GM18909 (cell line): ENCODE data around the gene RPTOR.

Experiments used
- ATAC-seq: cut with Tn5 transposase; IDR thresholded peaks from one replicate; pipeline ENCODE4 v1.9.1; 2021; ENCODE audit warnings: mild to moderate bottlenecking; ENCODE audit not compliant: unreplicated experiment, poor library complexity

The RPTOR gene

DNA sequence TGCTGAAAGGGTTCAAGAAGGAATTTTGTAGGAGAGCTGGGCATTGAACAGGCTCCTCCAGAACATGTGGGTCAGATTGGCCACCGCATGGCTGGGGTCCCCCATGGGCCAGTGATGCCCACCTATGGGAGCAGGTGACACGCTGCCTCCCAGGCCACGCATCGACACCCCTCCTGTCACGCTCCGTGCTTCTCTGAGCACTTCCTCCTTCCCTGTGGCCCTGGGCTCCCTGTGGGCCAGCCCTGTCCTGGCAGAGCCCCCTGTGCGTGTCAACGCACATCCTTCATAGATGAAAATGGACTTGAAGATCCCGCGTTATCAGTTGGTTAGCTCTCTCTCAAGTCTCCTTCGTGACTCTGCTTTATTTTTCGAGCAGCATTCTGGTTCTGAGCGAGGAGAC, 160.3 kb downstream of the RPTOR start:
- no peak for ATAC-seq

DNA sequence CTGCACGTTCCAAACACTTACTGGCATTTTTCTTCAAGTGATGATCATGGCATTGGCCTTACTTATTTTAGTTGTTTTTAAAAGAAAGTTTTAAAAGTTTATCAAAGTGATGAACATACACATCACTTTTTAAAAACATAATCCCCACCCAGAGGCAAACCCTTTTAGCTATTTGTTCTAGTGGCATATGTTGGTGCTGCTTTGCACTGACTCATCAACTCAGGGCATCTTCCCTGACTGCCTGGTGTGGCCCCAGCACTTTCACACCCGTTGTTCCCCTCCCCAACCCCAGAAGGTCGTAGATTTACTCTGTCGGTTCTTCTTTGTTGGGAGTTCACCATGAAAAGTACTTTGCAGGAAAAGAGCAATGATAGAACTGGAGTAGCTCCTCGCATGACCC, 161.3 kb downstream of the RPTOR start:
- no peak for ATAC-seq

DNA sequence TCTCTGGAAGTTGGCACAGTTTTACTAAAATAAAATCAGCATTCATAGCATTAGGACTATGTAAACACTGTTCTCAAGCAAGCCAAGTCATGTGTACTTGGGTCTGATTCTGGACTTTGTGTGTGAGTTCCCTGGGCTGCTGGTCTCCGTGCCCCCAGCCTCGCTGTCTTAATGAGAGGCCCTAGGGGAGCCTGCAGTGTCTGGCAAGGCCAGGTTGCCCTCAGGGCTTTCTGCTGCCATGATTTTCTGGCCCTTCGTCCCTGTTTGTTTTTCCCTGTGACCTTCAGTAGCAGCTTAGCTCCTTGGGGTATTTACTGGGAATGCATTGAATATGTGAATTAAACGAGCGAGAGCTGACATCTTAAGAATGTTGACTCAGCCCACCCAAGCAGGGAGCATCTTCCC, 161.8 kb downstream of the RPTOR start:
- ATAC-seq: no peak

DNA sequence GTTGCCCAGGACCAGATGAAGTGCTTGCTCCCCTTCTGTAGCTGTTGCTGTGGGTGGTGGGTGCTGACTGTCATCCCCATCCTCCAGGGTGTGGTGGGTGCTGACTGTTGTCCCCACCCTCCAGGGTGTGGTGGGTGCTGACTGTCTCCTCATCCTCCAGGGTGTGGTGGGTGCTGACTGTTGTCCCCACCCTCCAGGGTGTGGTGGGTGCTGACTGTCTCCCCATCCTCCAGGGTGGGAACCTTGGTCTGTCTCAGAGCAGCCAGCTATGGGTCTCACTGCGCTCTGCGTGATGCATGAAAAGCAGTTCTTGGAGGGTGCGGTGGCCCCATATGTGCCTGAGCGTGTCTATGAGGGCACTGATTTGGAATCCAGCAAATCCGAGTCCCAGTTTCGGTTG, 163.8 kb downstream of the RPTOR start:
- no peak for ATAC-seq

DNA sequence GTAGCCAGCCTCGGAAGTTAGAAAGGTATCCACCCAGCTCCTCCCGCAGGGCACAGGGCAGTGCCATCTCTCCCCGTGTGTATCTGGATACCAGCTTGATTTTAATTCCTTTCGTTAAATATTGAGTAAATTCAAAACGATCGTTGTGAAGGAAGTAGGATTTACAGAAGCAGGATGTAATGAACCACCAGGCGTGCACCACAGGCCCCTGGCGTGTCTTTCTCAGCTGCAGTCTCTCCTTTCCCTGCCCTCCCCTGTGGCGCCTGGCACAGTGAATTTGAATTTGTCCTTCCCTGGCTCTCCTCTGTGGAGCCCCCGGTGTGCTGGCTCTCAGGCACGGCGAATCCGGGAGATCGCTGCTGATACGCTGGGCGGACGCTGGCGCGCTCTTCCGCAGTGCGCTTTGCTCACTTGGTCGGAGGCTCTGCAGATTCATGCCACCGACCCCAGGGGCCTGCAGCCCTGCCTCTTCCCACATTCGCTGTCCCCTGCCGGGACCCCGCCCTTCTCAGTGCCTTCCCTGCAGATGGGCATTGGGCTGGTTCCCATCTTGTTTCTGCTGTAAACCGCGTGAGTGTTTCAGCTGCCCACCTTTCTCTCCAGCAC, 164.6 kb downstream of the RPTOR start:
- ATAC-seq: no peak

DNA sequence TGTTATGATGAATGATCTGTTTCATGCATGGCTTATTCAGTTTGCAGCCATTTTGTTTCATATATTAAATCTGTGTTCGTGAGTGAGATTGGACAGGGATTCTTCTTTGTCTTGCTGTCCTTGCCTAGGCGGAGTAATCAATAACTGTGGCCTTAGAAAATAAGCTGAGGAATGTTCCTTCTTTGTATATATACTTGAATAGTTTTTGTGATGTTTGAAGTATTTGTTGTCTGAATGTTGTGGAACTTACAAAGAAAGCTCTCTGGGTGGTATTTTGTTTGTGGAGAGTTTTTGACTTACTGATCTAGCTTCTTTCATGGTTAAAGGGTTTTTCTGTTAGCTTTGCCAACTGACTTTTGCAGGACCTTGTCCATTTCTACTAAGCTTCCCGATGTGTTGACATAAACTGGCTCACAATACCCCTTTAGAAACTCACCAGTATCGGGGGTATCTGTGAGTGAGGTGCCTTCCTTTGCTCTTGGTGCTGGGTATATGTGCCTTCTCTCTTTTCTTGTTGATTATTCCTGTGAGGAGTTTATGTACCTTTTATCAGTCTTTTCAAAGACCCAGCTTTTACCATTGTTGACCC, 166.2 kb downstream of the RPTOR start:
- ATAC-seq: no peak

DNA sequence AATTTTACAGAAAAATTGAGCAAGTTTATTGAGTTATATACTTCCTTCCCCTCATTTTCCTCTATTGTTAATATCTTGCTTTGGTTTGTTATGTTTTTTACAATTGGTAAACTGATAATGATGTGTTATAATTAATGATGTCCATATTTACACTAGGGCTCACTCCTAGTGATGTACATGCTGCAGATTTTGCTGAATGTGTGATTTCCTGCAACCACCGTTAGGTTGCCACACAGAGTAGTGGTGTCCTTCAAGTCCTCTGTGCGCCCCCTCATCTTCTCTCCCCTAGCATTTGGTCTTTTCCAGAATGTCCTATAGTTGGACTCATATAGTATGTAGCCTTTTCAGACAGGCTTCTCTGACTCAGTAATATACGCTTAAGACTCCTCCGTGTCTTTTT, 167.5 kb downstream of the RPTOR start:
- no peak for ATAC-seq

DNA sequence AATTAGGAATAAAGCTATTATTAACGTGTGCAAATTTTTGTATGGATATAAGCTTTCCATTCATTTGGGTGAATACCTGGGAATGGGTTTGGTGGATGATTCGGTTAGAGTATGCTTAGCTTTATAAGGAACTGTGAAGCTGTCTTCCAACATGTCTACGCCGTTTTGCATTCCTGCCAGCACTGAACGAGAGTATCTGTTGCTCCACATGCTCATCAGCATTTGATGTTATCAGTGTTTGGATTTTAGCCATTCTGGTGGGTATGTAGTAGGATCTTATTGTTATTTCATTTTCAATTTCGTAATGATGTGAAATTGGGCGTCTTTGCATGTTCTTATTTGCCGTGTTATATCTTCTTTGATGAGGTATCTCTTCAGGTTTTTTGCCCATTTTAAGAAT, 168.0 kb downstream of the RPTOR start:
- ATAC-seq: no peak

DNA sequence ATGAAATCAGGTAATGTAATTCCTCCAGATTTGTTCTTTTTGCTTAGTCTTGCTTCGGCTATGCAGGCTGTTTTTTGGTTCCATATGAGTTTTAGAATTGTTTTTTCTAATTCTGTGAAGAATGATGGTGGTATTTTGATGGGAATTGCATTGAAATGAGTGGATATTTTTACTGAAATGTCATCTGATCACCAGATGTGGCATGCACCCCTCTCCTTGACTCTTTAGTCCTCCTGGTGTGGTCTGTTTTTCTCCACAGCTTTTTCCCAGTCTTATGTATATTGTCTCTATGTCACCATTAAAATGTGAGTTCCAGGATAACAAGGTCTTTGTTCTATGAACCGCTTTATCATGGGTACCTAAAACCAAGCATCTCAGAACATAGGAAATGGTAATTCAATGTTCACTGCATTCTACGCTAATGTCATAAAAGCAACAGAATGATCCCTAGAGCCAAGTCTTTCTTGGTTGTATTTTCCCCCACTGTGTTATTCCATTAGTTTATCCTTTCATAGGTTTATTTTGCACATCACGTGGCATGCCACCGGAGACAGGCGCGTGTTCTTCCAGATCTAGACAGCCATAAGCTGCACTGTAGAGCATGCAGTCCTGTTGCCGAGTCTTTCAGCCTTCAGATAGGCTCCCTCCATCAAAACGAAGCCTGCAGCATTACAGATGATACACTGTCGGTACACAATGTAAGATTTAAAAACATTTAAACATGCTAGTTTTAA, 172.5 kb downstream of the RPTOR start:
- ATAC-seq: no peak

DNA sequence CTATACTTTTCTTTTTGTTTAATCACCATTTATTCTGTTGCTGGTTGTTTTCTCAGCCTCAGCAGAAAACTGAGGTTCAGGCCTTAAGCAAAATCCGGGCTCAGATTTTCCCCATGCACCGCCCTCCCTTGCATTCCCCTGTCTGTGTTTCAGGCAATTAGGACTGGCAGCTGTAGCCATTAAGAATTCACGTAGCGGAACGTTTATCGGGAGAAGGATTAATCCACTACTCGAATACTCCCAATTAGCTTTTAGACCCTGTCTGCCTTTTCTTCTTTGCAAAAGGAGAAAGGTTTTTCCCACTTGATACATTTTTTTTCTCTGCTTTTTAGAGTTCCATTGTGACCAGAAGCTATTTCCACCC, 173.1 kb downstream of the RPTOR start:
- no peak for ATAC-seq

DNA sequence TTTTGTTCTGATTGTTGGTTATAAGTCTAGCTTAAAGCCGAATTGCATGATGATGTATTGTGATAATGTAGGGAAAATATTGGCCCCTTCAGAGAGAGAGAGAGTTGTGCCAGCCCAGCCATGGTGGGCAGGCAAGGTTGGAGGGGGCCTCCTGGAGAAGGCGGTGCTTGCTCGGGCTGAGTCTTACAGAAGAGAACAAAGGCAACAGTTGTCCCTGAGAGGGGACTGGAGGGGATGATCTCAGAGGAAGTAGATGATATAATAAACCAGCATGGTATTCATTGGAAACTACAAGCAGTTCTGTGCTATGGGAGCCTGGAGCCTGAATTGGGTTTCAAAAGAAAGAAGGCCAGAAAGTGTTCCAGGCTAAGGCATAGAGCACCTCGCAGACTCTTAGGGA, 173.8 kb downstream of the RPTOR start:
- ATAC-seq: no peak

DNA sequence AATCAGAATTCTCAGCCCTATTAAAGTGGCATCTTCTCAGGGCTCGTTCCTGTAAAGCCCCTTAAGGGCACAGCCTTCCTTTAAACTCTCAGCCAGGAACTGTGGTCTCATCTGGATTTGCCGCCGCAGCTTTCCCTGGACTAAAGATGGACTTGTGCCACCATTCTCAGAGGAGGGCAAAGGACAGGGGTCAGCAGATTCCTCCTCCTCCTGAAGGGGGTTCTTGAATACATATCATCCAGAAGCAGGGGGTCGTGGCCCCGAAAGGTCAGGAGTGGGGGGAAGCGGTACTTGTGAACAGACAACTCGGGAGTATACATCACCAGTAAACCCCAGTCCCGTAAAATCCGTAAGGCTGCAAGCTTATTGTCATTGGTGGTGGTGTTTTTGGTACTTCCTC, 174.8 kb downstream of the RPTOR start:
- ATAC-seq: no peak

DNA sequence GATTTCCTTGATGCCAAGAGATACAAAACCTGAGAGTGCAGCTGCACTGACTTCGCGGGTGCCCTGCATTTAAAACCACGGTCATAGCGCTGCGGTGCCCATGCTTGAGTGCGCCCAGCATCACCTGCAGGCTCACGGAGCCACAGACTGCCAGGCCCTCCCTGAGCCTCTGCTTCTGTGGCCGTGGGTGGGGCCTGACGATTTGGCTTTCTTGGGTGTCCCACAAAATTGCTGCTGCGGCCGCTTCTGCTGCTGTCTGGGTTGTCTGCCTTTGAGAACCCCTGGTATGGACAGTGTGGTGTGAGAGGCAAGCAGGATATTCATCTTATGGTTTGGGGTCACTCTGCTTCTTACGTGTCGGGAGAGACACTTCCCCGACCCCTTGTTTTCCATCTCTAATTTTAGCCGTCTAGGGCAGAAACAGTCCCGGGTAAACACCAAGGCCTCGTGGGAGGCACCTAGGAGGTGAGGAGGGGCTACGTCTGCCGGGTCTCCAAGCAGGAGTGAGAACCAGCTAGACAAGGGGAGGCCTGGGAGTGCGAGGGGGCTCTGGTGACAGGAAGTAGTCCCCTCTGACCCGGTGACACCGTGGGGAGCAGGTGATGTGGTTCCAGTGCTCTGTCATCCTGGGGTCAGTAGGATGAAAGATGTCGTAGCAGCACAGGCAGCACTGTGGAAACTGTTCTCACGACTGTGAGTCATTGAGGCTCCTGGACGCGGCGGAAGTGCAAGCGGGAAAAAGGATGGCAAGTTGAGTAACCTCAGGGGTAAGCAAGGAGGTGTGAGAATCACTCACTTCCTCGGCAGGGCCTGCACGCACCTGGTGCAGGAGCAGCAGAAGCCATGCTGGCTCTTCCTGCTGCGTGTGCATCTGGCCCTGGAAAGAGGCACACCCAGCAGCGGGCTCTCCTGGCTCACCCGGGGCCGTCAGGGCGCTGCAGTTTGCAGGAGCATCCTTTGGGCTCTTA, 176.3 kb downstream of the RPTOR start:
- ATAC-seq: no peak

DNA sequence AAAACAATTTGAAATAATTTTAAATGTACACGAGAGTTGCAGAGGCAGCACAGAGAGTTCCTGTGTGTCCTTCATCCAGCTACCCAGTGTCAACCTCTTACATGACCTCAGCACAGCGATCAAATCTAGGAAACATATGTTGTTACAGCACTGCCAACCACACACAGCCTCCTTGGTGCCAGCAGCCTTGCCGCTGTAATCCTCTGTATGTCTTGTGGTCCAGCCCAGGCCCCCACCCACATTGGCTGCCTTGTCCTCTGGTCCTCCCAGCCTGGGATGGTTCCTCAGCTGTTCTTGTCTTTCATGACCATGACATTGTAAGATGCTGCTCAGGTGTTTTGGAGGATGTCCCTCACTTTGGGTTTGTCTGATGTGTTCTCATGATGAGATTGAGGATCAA, 178.0 kb downstream of the RPTOR start:
- ATAC-seq: no peak

DNA sequence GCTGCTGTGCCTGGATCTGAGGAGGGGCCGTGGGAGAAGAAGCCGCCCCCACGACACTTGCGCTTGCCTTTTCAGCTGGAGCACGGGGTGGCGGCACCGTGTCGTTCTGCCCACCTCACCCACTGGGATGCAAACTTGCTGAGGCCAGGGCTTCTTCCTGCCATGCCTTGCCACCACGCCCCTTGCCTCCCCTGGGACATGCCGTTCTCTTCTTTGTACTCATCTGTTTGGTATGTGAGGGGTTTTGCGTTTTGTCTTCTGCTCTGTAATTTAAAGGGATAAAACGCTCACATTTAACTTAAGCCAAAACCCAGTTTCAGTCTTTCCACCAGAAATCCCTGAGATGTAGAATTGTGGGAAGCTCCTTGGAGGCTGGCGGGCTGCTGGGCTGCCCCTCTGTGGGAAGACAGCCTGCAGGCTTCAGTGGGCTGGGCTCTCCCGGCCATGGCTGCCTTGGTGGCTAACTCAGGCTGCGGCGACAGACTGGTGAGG, 180.2 kb downstream of the RPTOR start:
- ATAC-seq: no peak

DNA sequence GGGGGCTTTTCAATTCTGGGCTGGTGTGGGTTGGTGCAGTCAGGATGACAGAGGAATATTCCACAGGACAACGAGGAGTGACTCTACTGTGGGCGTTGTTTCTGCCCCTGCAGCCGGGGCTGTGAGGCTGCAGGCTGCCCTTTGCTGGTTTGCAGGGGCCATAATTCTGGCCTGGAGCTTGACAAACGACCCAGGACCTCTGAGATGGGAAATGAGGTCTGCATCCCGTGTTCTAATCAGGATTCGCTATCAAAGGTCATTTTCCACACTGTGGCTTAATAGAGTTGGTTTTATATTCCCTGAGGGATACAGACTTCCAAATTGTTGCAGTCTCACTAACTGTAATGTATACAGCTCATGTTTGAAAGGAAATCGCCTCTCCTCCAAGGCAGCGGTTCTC, 180.9 kb downstream of the RPTOR start:
- no peak for ATAC-seq

DNA sequence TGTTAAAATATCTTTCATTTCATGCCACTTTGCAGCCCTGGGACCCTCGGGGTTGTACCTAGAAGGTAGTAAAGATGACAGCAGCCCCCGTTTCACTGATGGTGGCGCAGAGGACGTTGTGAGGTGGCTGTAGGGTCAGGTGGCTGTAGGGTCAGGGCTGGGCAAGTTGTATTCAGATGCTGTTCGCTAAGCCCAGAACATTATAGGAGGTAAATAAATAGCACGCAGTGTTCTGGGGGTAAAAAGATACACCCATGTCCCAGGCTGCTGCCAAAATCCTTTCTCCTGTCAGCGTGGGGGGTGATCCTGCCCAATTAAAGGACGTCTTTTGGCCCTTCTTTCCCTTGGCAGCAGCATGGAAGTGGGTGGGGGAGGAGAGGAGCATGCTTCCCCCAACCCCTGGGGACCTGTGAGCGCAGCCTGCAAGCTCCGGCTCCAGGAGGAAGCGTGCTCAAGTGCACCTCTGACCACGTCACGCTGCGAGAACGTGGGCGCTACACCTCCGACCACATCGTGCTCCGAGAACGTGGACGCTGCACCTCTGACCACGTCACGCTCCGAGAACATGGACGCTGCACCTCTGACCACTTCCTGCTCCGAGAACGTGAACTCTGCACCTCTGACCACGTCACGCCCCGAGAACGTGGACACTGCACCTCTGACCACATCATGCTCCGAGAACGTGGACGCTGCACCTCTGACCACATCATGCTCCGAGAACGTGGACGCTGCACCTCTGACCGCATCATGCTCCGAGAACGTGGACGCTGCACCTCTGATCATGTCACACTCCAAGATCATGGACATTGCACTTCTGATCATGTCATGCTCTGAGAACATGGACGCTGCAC, 182.1 kb downstream of the RPTOR start:
- no peak for ATAC-seq

DNA sequence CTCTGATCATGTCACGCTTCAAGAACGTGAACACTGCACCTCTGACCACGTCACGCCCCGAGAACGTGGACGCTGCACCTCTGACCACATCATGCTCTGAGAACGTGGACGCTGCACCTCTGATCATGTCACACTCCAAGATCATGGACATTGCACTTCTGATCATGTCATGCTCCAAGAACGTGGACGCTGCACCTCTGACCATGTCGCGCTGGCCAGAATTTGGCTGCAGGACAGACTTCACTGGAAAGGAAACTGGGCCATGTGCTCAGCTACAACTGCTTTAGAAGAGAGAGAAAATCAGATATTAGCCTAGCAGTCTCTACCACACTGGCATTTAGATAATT, 182.7 kb downstream of the RPTOR start:
- no peak for ATAC-seq

DNA sequence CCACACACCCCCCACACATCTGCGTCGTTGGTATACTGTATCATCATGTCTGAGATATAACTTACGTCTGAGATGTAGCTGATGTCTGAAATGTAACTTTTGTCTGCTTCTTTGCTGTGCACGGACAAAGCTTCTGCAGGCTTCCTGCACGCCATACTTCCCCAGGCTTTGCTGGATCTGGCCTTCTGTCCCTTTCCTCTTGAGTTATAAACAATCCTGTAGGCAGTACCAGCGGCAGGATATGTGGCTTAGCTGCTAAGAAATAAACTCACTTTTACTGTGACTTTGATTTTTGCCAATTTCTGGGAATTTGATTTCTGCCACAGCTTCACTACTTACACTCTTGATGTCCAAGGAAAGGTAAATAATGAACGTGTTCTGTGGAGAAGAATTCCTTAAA, 184.4 kb downstream of the RPTOR start:
- no peak for ATAC-seq

DNA sequence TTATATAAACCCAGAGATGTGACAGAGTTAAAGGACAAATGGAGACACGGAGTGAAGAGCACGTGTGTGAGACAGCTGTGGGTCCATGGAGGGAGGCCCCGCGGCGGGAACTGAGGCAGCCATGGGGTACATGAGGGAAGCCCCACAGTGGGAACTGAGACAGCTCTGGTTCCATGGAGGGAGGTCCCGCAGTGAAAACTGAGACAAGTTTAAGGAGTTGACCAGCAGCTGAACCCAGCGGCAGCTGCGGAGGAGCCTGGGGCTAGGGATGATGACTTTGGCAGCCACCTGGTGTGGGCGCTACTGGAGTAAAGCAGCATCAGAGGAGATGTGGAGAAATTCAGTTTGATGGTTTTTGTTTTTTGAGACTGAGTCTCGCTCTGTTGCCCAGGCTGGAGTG, 185.1 kb downstream of the RPTOR start:
- ATAC-seq: no peak
